Gastrocnemius medialis (tissue), 4 donors: ENCODE results near the gene POR. TPM values are rescaled to one million over a fixed set of nuclear protein-coding genes. Genes with fewer than 3 reads are reported as not detected.
A peak's percentile ranks its signal among the peaks of the same experiment; 100 is the strongest.

Source experiments
- ATAC-seq, 2 donors: fragments of 150-250 bp; one replicate each; pipeline ENCODE4 v1.9.1; 2016
- DNase-seq, 2 donors: peaks; one replicate each; pipeline ENCODE4 v3.0.0-alpha.2; 2019
- H3K27ac ChIP-seq, 4 donors: fragments of 200-600 bp; sonication (generic); 1 replicate in 1 of 4; 2 replicates in 3 of 4; pipeline ENCODE4 v1.5.1; 2016 to 2018; ENCODE audit warnings: mild to moderate bottlenecking in 2 of 4, moderate library complexity in 1 of 4
- H3K27me3 ChIP-seq, 3 donors: fragments of 200-600 bp; sonication (generic) in 2 of 3; 1 replicate in 1 of 3; 2 replicates in 2 of 3; pipeline versions ENCODE4 v1.5.1 to v1.6.0; 2016 to 2019; ENCODE audit warnings: mild to moderate bottlenecking in 1 of 3, moderate library complexity in 1 of 3
- H3K36me3 ChIP-seq, 2 donors: fragments of 200-600 bp; sonication (generic) in 1 of 2; one replicate each; pipeline ENCODE4 v1.5.1; 2017 to 2018
- H3K4me1 ChIP-seq, 2 donors: fragments of 200-600 bp; sonication (generic) in 1 of 2; one replicate each; pipeline ENCODE4 v1.5.1; 2016 to 2017; ENCODE audit warnings: mild to moderate bottlenecking in 2 of 2
- H3K4me3 ChIP-seq, 4 donors: fragments of 200-600 bp; sonication (generic) in 3 of 4; 1 replicate in 1 of 4; 2 replicates in 3 of 4; pipeline ENCODE4 v1.5.1; 2016 to 2019; ENCODE audit warnings: mild to moderate bottlenecking in 2 of 4
- H3K9me3 ChIP-seq, 3 donors: fragments of 200-600 bp; sonication (generic) in 2 of 3; 1 replicate in 1 of 3; 2 replicates in 2 of 3; pipeline ENCODE4 v1.5.1; 2016 to 2019
- CTCF ChIP-seq, 5 experiments: fragments of 450-650 bp in 3 of 5; fragments of 200-600 bp in 2 of 5; sonication (generic) in 2 of 5; IDR thresholded peaks in 4 of 5; conservative IDR thresholded peaks in 1 of 5; 1 replicate in 4 of 5; 2 replicates in 1 of 5; pipeline ENCODE4 v1.5.1; 2016 to 2019; ENCODE audit warnings: antibody characterized with exemption in 5 of 5, mild to moderate bottlenecking in 3 of 5, moderate library complexity in 3 of 5
- POLR2A ChIP-seq, 2 donors: fragments of 450-650 bp; IDR thresholded peaks; one replicate each; pipeline ENCODE4 v1.6.1; 2017; ENCODE audit warnings: antibody characterized with exemption in 2 of 2, mild to moderate bottlenecking in 2 of 2, moderate library complexity in 2 of 2
- in situ Hi-C, 4 donors: fragments of 200-750 bp; cut with MboI; loops; one replicate each; pipeline versions ENCODE4 v1.15.0 to v1.8.0; 2017; ENCODE audit warnings: low sequenced_read_pairs in 4 of 4
- intact Hi-C: fragments of 100-400 bp; cut with DNase I; formaldehyde crosslinking; loops from one replicate; pipeline ENCODE4 v1.15.1; 2023; ENCODE audit warnings: low total_unique reads
- total RNA-seq, 4 donors: library from RNA; depleted of rRNA; stranded (reverse); fragments of >200 nt; gene quantifications; one replicate each; pipeline versions ENCODE4 v1.1.0 to v1.2.3, GENCODE V29; 2016

Gene POR
- total RNA-seq, 4 donors from 2014 or later = 85.7 to 218 (median 115) TPM

- no peaks in the 10 kb centered on the region for H3K36me3 ChIP-seq
- in situ Hi-C loops (no loop called here), intact Hi-C loops (loop anchor here (2.0 kb wide), 1 partner anchor 29 kb away; no protein-coding TSS in a partner anchor)
- no peak for TF ChIP-seq CTCF (IDR thresholded peaks at IDR 0.05 in 4 of 5, conservative IDR thresholded peaks at IDR 0.05 in 1 of 5)
- TF ChIP-seq POLR2A (IDR thresholded peaks at IDR 0.05) = no peak
- no peaks in the 10 kb centered on the region for H3K27me3 ChIP-seq
- peak overlapping the region in 3 of 4 donors; percentile 69 to 81 (median 72) for H3K27ac ChIP-seq
- no peak for DNase-seq
- no peaks in the 10 kb centered on the region for H3K9me3 ChIP-seq
- ATAC-seq = no peak
- peaks cover 57 to 75% of the 10 kb centered on the region in 2 donors for H3K4me1 ChIP-seq
- H3K4me3 ChIP-seq = no peak overlapping the region
Measured at GRCh38 chr7:75921479-75921878, 6.5 kb downstream of the POR start.

DNA sequence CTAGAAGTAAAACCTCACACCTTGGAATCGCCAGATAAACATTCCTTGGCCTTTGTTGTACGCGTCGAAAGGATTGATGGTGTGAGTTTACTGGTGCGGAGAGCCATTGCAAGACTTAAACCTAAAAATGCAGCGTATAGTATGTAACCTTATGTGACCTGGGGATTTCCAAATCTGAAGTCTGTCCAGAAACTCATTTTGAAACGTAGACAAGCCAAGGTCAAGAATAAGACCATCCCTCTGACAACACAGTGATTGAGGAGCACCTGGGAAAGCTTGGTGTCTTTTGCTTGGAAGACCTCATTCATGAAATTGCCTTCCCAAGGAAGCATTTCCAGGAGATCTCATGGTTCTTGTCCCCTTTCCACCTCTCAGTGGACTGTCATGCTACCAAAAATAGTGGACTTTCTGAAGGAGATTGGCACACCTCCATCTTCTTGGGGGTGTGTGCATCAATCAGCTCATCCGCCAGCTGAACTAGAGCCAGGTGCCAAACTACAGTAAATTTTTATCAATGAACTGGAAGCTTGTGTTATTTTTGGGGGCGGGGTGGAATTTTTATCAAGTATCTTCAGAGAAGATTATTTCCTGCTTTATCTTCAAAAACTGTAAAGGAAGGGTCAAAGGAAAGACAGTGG lies 8.1 kb downstream of the POR start:
- peaks cover 54 to 70% of the 10 kb centered on the region in 2 donors for H3K4me1 ChIP-seq
- no peaks in the 10 kb centered on the region for H3K36me3 ChIP-seq
- TF ChIP-seq CTCF (IDR thresholded peaks at IDR 0.05 in 4 of 5, conservative IDR thresholded peaks at IDR 0.05 in 1 of 5) (no peak), POLR2A (IDR thresholded peaks at IDR 0.05) (no peak)
- peak overlapping the region in 3 of 4 donors; percentile 6 to 81 (median 13) for H3K27ac ChIP-seq
- DNase-seq = no peak
- H3K9me3 ChIP-seq = no peaks in the 10 kb centered on the region
- H3K27me3 ChIP-seq = no peaks in the 10 kb centered on the region
- intact Hi-C loops = no loop called here
- no peak for ATAC-seq
- in situ Hi-C loops = no loop called here
- no peak overlapping the region for H3K4me3 ChIP-seq

DNA sequence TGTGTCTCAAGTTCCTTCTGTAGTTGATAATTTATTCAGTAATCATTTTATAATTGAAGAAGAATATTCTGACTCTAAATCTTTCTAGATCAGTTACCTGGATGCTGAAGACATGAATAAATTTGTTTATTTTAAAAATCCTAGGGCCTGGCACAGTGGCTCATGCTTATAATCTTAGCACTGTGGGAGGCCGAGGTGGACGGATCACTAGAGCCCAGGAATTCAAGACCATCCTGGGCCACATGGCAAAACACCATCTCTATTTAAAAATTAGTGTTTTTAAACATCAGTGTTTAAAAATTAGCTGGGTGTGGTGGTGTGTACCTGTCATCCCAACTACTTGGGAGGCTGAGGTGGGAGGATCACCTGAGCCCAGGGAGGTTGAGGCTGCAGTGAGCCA lies 9.3 kb downstream of the POR start:
- intact Hi-C loops = no loop called here
- Histone ChIP-seq H3K4me1 (peaks cover 43 to 67% of the 10 kb centered on the region in 2 donors), H3K9me3 (no peaks in the 10 kb centered on the region), H3K27me3 (no peaks in the 10 kb centered on the region), H3K27ac (peak overlapping the region in 3 of 4 donors; percentile 69 to 83 (median 73)), H3K36me3 (no peaks in the 10 kb centered on the region), H3K4me3 (no peak overlapping the region)
- no peak for DNase-seq
- TF ChIP-seq CTCF (IDR thresholded peaks at IDR 0.05 in 4 of 5, conservative IDR thresholded peaks at IDR 0.05 in 1 of 5) (no peak), POLR2A (IDR thresholded peaks at IDR 0.05) (no peak)
- ATAC-seq = no peak
- in situ Hi-C loops = no loop called here

GRCh38 chr7:75924889-75925288 lies 9.9 kb downstream of the POR start:
- Histone ChIP-seq H3K4me3 (no peak overlapping the region), H3K27me3 (no peaks in the 10 kb centered on the region), H3K9me3 (no peaks in the 10 kb centered on the region), H3K36me3 (no peaks in the 10 kb centered on the region), H3K4me1 (peaks cover 43 to 60% of the 10 kb centered on the region in 2 donors), H3K27ac (peak overlapping the region; percentile 69 to 83 (median 74))
- no peak for DNase-seq
- no peak for TF ChIP-seq CTCF (IDR thresholded peaks at IDR 0.05 in 4 of 5, conservative IDR thresholded peaks at IDR 0.05 in 1 of 5)
- TF ChIP-seq POLR2A (IDR thresholded peaks at IDR 0.05) = no peak
- ATAC-seq = no peak
- intact Hi-C loops = no loop called here
- in situ Hi-C loops = no loop called here
